ENCODE results near the gene CARTPT.

GRCh38 chr5:71703941-71704340 is 15.1 kb upstream of the CARTPT start:
- TF ChIP-seq POLR2A (IDR thresholded peaks at IDR 0.05) (no peak), CTCF (IDR thresholded peaks at IDR 0.05 in 4 of 5, conservative IDR thresholded peaks at IDR 0.05 in 1 of 5) (no peak)
